GM19193 (cell line): ENCODE measurements around the gene EPB41L4A.

Experiments used
- POLR2A ChIP-seq: IDR thresholded peaks from 4 replicates; pipeline ENCODE4 v1.6.1; 2011; ENCODE audit not compliant: insufficient read depth, insufficient read length; ENCODE audit errors: extremely low read depth

The EPB41L4A gene

DNA sequence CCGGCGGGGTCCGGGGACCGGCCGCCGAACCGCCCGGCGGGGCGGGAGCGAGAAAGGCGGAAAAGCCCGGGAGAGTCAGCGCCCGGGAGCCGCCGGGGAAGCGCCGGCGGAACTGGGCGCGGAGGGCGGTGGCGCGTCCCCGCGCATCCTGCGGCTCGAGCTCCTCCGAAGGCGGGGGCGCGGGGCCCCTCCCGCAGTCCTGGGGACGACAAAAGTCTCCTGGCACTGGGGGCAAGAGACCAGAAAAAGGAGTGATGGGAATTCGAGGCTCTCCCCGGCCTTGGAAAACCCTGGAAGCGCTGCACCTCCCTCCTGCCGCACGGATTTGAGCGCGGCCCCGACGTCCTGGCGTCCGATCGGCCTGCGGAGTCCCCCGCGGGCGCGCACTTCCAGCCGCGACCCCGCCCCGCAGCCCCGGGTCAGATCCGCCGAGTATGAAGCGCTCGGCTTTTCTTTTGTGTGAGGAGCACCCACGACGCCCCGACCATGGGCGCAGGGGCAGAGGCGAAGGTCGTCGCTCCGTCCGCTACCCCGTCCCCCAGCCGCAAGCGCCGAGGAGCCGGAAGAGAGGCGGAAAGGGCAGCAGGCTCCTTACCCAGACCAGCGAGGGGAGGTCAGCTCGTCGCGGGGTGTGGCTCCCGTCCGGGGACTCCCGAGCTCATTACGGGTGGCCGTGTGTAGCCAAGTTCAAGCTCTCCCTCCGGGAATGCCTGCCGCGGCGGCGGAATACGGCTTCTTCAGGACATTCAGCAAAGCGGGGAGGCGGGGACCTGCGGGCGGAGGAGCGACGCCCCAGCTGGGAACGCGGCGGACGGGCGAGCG is at the start of gene EPB41L4A:
TSS of gene EPB41L4A (minus strand) at position 114 of the 822 bp plus-strand sequence. CDS start 238 bp downstream, outside the sequence.
- TF ChIP-seq POLR2A = no peak

GRCh38 chr5:112467485-112467884 is 48.4 kb upstream of the EPB41L4A start:
- no peak for TF ChIP-seq POLR2A

- no peak for TF ChIP-seq POLR2A
Measured at GRCh38 chr5:112445626-112446350, 26.7 kb upstream of the EPB41L4A start.

GRCh38 chr5:112440031-112440430 is 21.0 kb upstream of the EPB41L4A start:
- no peak for TF ChIP-seq POLR2A

DNA sequence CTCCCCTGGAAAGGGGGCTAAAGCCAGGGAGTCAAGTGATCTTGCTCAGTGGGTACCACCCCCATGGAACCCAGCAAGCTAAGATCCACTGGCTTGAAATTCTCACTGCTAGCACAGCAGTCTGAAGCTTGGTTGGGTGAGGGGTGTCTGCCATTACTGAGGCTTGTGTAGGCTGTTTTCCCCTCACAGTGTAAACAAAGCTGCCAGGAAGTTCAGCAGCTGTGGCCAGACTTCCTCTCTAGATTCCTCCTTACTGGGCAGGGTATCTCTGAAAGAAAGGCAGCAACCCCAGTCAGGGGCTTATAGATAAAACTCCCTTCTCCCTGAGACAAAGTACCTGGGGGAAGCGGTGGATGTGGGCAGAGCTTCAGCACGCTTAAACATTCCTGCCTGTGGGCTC is 17.1 kb upstream of the EPB41L4A start:
- no peak for TF ChIP-seq POLR2A

DNA sequence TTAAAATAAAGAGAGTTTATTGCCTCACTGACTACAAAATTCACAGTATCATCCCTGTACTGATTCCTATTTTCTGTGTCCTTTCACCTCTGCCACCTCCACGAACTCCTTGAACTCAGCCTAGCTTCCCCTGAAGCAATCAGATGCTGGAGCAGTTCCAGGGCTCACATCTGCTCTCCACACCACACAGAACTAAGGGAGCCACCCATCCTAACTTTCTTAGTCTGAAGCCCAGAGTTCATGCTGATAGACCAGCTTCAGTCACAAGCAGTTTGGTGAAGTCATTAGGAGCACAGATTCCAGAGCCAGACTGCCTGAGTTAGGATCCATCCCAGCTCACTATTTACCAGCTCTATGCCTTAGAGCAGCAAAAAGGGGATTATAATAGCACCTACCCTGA is 15.6 kb upstream of the EPB41L4A start:
- TF ChIP-seq POLR2A = no peak

- no peak for TF ChIP-seq POLR2A
Measured at GRCh38 chr5:112419986-112420864, 1.1 kb upstream of the EPB41L4A start.

GRCh38 chr5:112418659-112419163 is 366 bp downstream of the EPB41L4A start:
- TF ChIP-seq POLR2A = no peak

DNA sequence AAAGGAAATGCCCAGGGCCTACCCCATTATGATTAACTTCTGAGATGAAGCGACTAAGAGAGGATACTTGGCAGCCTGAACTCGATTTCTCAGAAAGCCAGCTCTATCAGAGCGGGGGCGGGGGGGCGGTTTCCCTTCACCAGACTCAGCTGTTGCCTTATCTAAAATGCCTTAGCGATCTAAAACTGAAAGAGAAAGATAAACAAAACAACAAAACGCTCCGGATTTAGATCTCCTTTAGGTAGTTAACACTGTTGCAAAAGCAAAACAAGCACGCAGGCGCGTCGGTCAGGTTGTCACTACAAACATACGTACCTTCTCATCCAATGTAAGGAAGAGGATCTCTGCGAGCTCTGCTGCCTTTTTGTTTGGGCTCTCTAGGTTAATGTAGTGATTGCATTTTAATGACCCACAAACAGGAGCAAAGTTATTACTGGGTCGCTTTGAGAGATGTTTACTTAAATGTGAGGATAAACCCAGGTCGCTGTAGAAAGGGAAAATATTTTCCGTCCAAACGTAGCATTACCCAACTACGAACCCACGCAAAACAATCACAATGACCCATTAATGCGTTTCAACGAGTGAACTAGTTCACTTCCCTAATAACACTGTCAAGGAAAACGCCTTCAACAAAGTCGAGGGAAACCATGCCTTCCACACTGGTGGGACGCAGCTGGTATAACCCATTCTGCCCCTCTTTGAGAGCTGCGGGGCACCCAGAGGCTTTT is 982 bp downstream of the EPB41L4A start:
- no peak for TF ChIP-seq POLR2A

DNA sequence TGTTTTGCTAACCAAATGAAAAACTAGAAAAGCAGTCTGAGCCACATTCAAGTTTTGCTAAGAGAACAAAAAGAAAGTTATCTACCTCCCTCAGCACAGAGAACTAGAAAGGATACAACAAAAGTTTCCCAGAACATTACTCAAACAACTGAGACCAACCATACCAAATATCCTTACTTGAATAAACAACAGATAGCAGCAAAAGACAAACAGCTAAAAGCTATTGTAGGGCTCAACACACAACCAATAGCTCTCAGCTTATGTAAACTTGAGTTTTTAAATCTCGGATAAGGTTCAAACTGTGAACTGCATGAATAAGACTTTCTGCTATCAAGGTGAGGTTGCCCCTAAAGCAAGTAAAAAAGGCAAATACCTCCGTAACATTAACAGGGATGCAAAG is 3.5 kb downstream of the EPB41L4A start:
- no peak for TF ChIP-seq POLR2A

DNA sequence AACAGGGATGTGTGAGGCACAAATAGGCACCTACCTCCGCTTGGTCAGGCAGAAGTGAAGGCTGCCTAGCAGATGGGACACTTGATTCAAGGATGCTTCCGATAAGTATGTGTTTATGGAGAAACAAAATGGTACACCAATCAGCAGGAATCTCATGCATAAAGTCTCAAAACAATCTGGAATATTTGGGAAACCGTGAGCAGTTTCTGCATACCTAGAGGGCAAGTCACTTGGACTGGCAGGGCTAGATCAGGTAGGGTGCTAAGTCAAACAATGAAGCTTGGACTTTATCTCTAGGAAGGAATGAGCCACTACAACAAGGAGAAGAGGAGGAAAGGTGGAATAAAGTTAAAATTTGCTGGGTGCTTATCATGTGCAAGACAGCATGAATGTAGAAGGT is 5.5 kb downstream of the EPB41L4A start:
- TF ChIP-seq POLR2A = no peak

DNA sequence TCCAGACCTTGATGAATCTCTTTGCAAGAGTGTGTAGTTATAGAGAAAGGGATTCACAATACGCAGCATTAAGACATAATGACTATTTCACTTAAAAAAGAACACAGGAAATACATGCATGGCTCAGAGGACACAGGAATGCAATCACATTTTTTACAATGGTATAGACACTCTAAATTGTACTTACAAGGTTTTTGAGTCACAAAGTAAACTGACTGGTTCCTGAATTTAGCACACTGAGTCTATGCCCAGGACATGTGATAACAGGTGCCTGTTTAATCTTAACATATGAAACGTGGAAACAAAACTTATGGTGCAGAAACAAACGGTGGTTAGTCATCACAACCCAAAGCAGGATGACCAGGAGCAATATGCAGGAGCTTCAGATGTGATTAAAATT is 6.7 kb downstream of the EPB41L4A start:
- TF ChIP-seq POLR2A = no peak

DNA sequence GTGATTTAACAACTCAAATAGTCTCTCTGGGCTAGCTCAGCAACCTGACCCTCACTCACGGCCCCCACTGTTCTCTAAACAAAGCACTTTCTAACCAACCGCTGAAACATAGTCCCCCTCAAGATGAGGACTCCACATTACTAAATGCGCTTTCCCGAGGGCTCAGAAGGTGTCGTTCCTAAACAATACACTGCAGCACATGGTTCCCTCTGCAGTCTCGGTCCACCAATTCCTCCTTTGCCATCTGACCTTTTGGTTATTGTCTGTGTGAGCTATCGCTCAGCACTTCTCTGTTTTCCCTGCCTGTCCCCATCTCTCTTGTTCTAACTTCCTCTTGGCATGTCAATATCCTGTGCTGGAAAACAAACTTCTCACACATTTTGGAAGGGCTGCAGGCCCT is 7.2 kb downstream of the EPB41L4A start:
- no peak for TF ChIP-seq POLR2A

GRCh38 chr5:112407666-112408065 is 11.4 kb downstream of the EPB41L4A start:
- TF ChIP-seq POLR2A = no peak
